ENCODE data around the gene ZNF500.
"Not testable (repeated sequence)": the region's sequence is repeated elsewhere in the genome, so short reads cannot be mapped to it uniquely, and the experiment has no call there.

ZNF500 gene

GRCh38 chr16:4795828-4796572 lies 29.0 kb upstream of the ZNF500 start:
- no peak for DNase-seq

GRCh38 chr16:4795181-4795827 lies 28.3 kb upstream of the ZNF500 start, which contains the start of gene SMIM22:
Gene SMIM22 (plus strand): TSS chr16:4795369. CDS start chr16:4795735, 366 bp downstream.
- peak; percentile 65 for DNase-seq

- no peak for DNase-seq
Measured at GRCh38 chr16:4792951-4793513, 26.1 kb upstream of the ZNF500 start.

GRCh38 chr16:4790871-4791270 lies 23.9 kb upstream of the ZNF500 start:
- no peak for DNase-seq

- DNase-seq: no peak
Measured at GRCh38 chr16:4790261-4790660, 23.3 kb upstream of the ZNF500 start.

GRCh38 chr16:4788910-4789309 lies 21.9 kb upstream of the ZNF500 start:
- DNase-seq: no peak

- no peak for DNase-seq
Measured at GRCh38 chr16:4788489-4788889, 21.5 kb upstream of the ZNF500 start.

GRCh38 chr16:4787627-4788482 lies 20.9 kb upstream of the ZNF500 start, which contains the start of gene SEPTIN12:
Gene SEPTIN12 (minus strand): TSS chr16:4788345. CDS start chr16:4787645, 700 bp downstream.
- DNase-seq: no peak

GRCh38 chr16:4787068-4787467 lies 20.1 kb upstream of the ZNF500 start:
- no peak for DNase-seq

- DNase-seq: no peak
Measured at GRCh38 chr16:4785758-4786433, 18.9 kb upstream of the ZNF500 start.

- not testable (repeated sequence) for DNase-seq
Measured at GRCh38 chr16:4784444-4784987, 17.6 kb upstream of the ZNF500 start.

- DNase-seq: no peak
Measured at GRCh38 chr16:4783951-4784336, 17.0 kb upstream of the ZNF500 start.

- no peak for DNase-seq
Measured at GRCh38 chr16:4783251-4783950, 16.4 kb upstream of the ZNF500 start.

GRCh38 chr16:4780235-4780634 lies 13.3 kb upstream of the ZNF500 start:
- no peak for DNase-seq

- DNase-seq: no peak
Measured at GRCh38 chr16:4778050-4778392, 11.1 kb upstream of the ZNF500 start.

- no peak for DNase-seq
Measured at GRCh38 chr16:4777339-4778049, 10.5 kb upstream of the ZNF500 start.

- no peak for DNase-seq
Measured at GRCh38 chr16:4776141-4776705, 9.3 kb upstream of the ZNF500 start.

GRCh38 chr16:4775005-4775404 lies 8.0 kb upstream of the ZNF500 start:
- DNase-seq: no peak

GRCh38 chr16:4772351-4772750 lies 5.4 kb upstream of the ZNF500 start:
- no peak for DNase-seq

GRCh38 chr16:4771646-4772045 lies 4.7 kb upstream of the ZNF500 start:
- DNase-seq: no peak

GRCh38 chr16:4769306-4769638 lies 2.3 kb upstream of the ZNF500 start:
- no peak for DNase-seq

Data from NCI-H1092 treated with DMSO at 0.1 percent for 48 hours (cell line).